SK-N-SH (cell line): Measurements from ENCODE around the gene ZSCAN30.

Experiments used
- CTCF ChIP-seq: fragments of 200-600 bp; sonication (generic); IDR thresholded peaks from 2 replicates; pipeline ENCODE4 v1.6.1; 2017; ENCODE audit warnings: antibody characterized with exemption, mild to moderate bottlenecking, moderate library complexity
- EP300 ChIP-seq, 2 experiments: IDR thresholded peaks; 2 replicates each; pipeline versions ENCODE4 v1.4.0 to v1.6.1; 2012; ENCODE audit warnings: borderline replicate concordance in 1 of 2, low read depth in 1 of 2, low read length in 1 of 2
- GABPA ChIP-seq: IDR thresholded peaks from 2 replicates; pipeline ENCODE4 v1.4.0; 2012; ENCODE audit warnings: low read depth, mild to moderate bottlenecking
- MAX ChIP-seq: IDR thresholded peaks from 2 replicates; pipeline ENCODE4 v1.4.0; 2012; ENCODE audit warnings: low read depth
- MXI1 ChIP-seq: IDR thresholded peaks from 2 replicates; pipeline ENCODE4 v1.6.1; 2012; ENCODE audit warnings: mild to moderate bottlenecking, low read depth, low read length, improper control_type of control experiment
- POLR2AphosphoS5 ChIP-seq: IDR thresholded peaks from 2 replicates; pipeline ENCODE4 v1.6.1; 2012; ENCODE audit warnings: low read depth, low read length
- RAD21 ChIP-seq: IDR thresholded peaks from 2 replicates; pipeline ENCODE4 v1.6.1; 2012; ENCODE audit warnings: mild to moderate bottlenecking, low read length
- RCOR1 ChIP-seq: fragments of 150-350 bp; IDR thresholded peaks from 2 replicates; pipeline ENCODE4 v1.6.1; 2017; ENCODE audit warnings: antibody characterized with exemption, low read length
- REST ChIP-seq: IDR thresholded peaks from 2 replicates; pipeline ENCODE4 v1.6.1; 2012; ENCODE audit warnings: mild to moderate bottlenecking, low read depth, low read length, moderate library complexity
- SMC3 ChIP-seq: IDR thresholded peaks from 2 replicates; pipeline ENCODE4 v1.6.1; 2012; ENCODE audit warnings: low read depth, low read length, improper control_type of control experiment
- TAF1 ChIP-seq: IDR thresholded peaks from 2 replicates; pipeline ENCODE4 v1.6.1; 2012; ENCODE audit warnings: low read depth, mild to moderate bottlenecking, low read length, moderate library complexity, borderline replicate concordance

GRCh38 chr18:35256947-35257346 lies 33.1 kb downstream of the ZSCAN30 start:
- TF ChIP-seq MXI1 (no peak), CTCF (no peak), RAD21 (no peak), REST (no peak), POLR2AphosphoS5 (no peak), MAX (no peak), RCOR1 (no peak), TAF1 (no peak), GABPA (no peak), EP300 (IDR thresholded peaks at IDR 0.05; ENCODE audit: borderline replicate concordance in 1 of 2, low read depth in 1 of 2, low read length in 1 of 2) (no peak), SMC3 (no peak)
